ENCODE measurements around the gene SRPX2. TPM values are rescaled to one million over a fixed set of nuclear protein-coding genes. Genes with fewer than 3 reads are reported as not detected.

SRPX2 gene
- total and polyA plus RNA-seq, 12 donors, result 4.2 to 27.5 (median 6.9) TPM

GRCh38 chrX:100658941-100659381 lies 15.0 kb downstream of the SRPX2 start:
- intact Hi-C loops (cut with DNase I), result no loop called here
- 42% methylated on average over 3 of the region's 3 CpGs for WGBS, 2 donors
- DNase-seq (no peak), ATAC-seq (peak in 1 of 8 donors; percentile 35)
- Histone ChIP-seq H3K9me3 (no peaks in the 10 kb centered on the region), H3K27me3 (peaks cover 0 to 41% (median 0%) of the 10 kb centered on the region in 7 donors), H3K36me3 (no peaks in the 10 kb centered on the region), H3K4me3 (no peak overlapping the region), H3K4me1 (peaks cover 0 to 5% (median 0%) of the 10 kb centered on the region in 9 donors), H3K27ac (peak overlapping the region in 1 of 10 donors; percentile 44)
- TF ChIP-seq, protein P1, sequence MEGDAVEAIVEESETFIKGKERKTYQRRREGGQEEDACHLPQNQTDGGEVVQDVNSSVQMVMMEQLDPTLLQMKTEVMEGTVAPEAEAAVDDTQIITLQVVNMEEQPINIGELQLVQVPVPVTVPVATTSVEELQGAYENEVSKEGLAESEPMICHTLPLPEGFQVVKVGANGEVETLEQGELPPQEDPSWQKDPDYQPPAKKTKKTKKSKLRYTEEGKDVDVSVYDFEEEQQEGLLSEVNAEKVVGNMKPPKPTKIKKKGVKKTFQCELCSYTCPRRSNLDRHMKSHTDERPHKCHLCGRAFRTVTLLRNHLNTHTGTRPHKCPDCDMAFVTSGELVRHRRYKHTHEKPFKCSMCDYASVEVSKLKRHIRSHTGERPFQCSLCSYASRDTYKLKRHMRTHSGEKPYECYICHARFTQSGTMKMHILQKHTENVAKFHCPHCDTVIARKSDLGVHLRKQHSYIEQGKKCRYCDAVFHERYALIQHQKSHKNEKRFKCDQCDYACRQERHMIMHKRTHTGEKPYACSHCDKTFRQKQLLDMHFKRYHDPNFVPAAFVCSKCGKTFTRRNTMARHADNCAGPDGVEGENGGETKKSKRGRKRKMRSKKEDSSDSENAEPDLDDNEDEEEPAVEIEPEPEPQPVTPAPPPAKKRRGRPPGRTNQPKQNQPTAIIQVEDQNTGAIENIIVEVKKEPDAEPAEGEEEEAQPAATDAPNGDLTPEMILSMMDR (IDR thresholded peaks at IDR 0.05), result no peak

- 70 to 74% methylated on average over 4 of the region's 4 CpGs for WGBS, 2 donors
- intact Hi-C loops (cut with DNase I), result no loop called here
- Histone ChIP-seq H3K4me1 (peaks cover 0 to 5% (median 0%) of the 10 kb centered on the region in 9 donors), H3K27ac (peak overlapping the region in 1 of 10 donors; percentile 44), H3K27me3 (peaks cover 0 to 46% (median 0%) of the 10 kb centered on the region in 7 donors), H3K36me3 (no peaks in the 10 kb centered on the region), H3K9me3 (no peaks in the 10 kb centered on the region), H3K4me3 (no peak overlapping the region)
- TF ChIP-seq, protein P1 (IDR thresholded peaks at IDR 0.05), result no peak
- ATAC-seq, result no peak
- DNase-seq, result no peak
Observed at GRCh38 chrX:100659431-100660137, 15.6 kb downstream of the SRPX2 start.

GRCh38 chrX:100662170-100662569 lies 18.2 kb downstream of the SRPX2 start:
- intact Hi-C loops (cut with DNase I), result no loop called here
- no peak for ATAC-seq
- TF ChIP-seq, protein P1 (IDR thresholded peaks at IDR 0.05), result no peak

DNA sequence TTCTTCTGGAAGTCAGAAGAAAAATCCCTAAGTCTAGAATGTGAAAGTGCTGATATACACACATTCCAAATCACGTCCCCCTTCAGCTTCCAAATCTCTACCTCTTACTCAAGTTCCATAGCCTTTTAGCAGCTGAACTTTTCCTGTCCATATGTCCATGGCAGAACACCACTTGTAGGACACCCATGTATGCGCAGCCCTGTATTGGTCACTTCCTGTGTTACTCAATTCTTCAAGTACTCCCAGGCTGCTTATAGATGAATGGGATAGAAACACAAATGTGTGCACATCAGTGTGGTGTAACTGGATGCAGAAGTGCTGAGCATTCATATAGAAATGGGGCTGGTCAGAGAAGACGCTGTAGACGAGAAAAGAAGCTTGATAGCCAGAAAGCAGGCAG lies 18.8 kb downstream of the SRPX2 start:
- peaks cover 0 to 8% (median 0%) of the 10 kb centered on the region in 9 donors for H3K36me3 ChIP-seq
- intact Hi-C loops (cut with DNase I), result no loop called here
- 90 to 91% methylated on average over 4 of the region's 4 CpGs for WGBS, 2 donors
- no peak overlapping the region for H3K4me3 ChIP-seq
- no peak for DNase-seq
- ATAC-seq, result no peak
- TF ChIP-seq, protein P1 (IDR thresholded peaks at IDR 0.05), result no peak
- H3K4me1 ChIP-seq, result peaks cover 0 to 5% (median 0%) of the 10 kb centered on the region in 9 donors
- H3K9me3 ChIP-seq, result no peaks in the 10 kb centered on the region
- peaks cover 0 to 60% (median 0%) of the 10 kb centered on the region in 7 donors for H3K27me3 ChIP-seq
- H3K27ac ChIP-seq, result no peak overlapping the region

More at GRCh38 chrX:100662170-100662569, 18.2 kb downstream of the SRPX2 start:
- Histone ChIP-seq H3K27me3 (peaks cover 0 to 55% (median 0%) of the 10 kb centered on the region in 7 donors), H3K9me3 (no peaks in the 10 kb centered on the region), H3K4me1 (peaks cover 0 to 5% (median 0%) of the 10 kb centered on the region in 9 donors), H3K27ac (no peak overlapping the region), H3K36me3 (peaks cover 0 to 8% (median 0%) of the 10 kb centered on the region in 9 donors), H3K4me3 (no peak overlapping the region)
- no peak for DNase-seq
- 90 to 94% methylated on average over 13 of the region's 13 CpGs for WGBS, 2 donors
